ENCODE data around the gene PLEKHG3.

The PLEKHG3 gene

GRCh38 chr14:64748995-64749714, 44.9 kb downstream of the PLEKHG3 start:
- no peak for DNase-seq

GRCh38 chr14:64752909-64753308, 48.7 kb downstream of the PLEKHG3 start:
- DNase-seq, result no peak

- DNase-seq, result no peak
Observed at GRCh38 chr14:64753374-64753773, 49.1 kb downstream of the PLEKHG3 start.

GRCh38 chr14:64753999-64754398, 49.8 kb downstream of the PLEKHG3 start:
- no peak for DNase-seq

GRCh38 chr14:64754685-64755084, 50.5 kb downstream of the PLEKHG3 start:
- no peak for DNase-seq

GRCh38 chr14:64755781-64756221, 51.6 kb downstream of the PLEKHG3 start:
- DNase-seq, result no peak

- no peak for DNase-seq
Observed at GRCh38 chr14:64756712-64757111, 52.5 kb downstream of the PLEKHG3 start.

GRCh38 chr14:64757601-64758000, 53.4 kb downstream of the PLEKHG3 start:
- no peak for DNase-seq

- no peak for DNase-seq
Observed at GRCh38 chr14:64758025-64758521, 53.8 kb downstream of the PLEKHG3 start.

- DNase-seq, result no peak
Observed at GRCh38 chr14:64758691-64759554, 54.7 kb downstream of the PLEKHG3 start.

- DNase-seq, result no peak
Observed at GRCh38 chr14:64759555-64759938, 55.3 kb downstream of the PLEKHG3 start.

GRCh38 chr14:64760146-64760755, 56.0 kb downstream of the PLEKHG3 start:
- peak; percentile 38 to 47 for DNase-seq

- DNase-seq, result no peak
Observed at GRCh38 chr14:64760916-64761315, 56.7 kb downstream of the PLEKHG3 start.

GRCh38 chr14:64761441-64762043, 57.3 kb downstream of the PLEKHG3 start:
- peak in 1 of 2 donors; percentile 9 for DNase-seq

GRCh38 chr14:64762044-64763034, 58.1 kb downstream of the PLEKHG3 start:
- peak in 1 of 2 donors; percentile 11 for DNase-seq

- DNase-seq, result no peak
Observed at GRCh38 chr14:64763085-64763782, 59.0 kb downstream of the PLEKHG3 start.

GRCh38 chr14:64763801-64764621, 59.8 kb downstream of the PLEKHG3 start:
- DNase-seq, result peak in 1 of 2 donors; percentile 26

GRCh38 chr14:64764641-64765520, 60.7 kb downstream of the PLEKHG3 start:
- DNase-seq, result peak; percentile 69 to 77
